Stimulated activated CD4-positive, alpha-beta T cell treated with anti-CD3 and anti-CD28 coated beads, TNF-alpha, amount 100 ng/mL, for 24 hours (primary cell): ENCODE measurements around the gene SORCS2.

Experiments
- DNase-seq, 3 experiments: peaks; one replicate each; pipeline ENCODE4 v3.0.0-alpha.2; 2020; ENCODE audit warnings: low read depth in 3 of 3

Gene SORCS2

DNA sequence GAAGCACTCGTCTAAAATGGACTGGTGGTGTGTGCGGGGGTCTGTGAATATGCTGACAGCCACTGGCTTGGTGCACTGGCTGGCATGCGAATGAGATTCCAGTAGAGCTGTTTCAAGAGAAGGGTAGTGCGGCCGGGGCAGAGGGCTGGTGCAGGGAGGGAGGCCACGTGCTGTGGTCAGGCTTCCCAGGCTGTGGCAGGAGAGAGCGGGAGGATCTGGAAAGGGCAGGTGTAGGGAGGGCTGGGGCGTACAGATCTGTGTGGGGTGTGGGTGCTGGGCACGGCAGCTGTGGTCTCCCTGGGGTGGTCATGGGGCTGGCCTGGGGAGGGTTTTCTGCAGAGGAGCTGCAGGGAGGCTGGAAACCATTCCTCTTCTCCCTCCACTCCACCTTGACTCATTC is 30.2 kb downstream of the SORCS2 start:
- no peak for DNase-seq

DNA sequence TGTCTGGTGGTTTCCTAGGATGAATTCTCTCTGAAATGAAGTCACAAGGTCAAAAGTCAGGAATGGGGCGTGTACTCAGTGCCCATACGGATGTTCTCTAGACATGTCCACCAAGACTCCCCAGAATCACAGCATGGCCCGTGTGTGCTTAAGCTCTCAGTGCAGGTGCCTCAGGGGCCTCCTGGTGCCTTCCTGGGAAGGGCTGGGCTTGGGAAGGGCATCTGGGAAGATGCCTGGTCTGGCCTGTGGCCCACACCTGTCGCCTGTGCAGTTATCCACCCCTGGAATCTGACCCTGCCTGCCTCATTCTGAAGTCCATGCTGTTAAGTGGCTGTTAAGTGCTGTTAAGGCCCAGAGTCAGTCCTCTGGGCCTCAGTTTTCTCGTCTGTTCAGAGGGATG is 31.2 kb downstream of the SORCS2 start:
- DNase-seq, result no peak

DNA sequence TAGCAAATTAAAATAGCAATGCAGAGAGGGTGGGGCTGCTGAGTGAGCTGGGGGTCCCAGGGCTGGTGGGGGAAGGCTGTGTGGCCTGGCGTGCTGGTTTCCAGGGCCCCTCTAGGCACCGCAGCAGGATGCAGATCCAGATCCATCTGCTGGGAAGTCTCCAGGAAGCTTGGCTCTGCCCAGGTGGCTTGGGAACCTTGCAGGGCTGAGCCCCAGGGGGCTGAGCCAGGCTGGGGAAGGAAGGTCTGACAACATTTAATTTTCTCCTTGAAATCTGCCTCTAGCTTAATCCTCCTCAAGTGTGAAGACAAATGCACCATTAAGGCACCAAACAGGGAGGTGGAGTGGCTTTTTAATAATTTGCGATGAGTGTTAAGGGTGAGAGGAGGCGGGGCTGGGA is 31.7 kb downstream of the SORCS2 start:
- DNase-seq, result no peak

DNA sequence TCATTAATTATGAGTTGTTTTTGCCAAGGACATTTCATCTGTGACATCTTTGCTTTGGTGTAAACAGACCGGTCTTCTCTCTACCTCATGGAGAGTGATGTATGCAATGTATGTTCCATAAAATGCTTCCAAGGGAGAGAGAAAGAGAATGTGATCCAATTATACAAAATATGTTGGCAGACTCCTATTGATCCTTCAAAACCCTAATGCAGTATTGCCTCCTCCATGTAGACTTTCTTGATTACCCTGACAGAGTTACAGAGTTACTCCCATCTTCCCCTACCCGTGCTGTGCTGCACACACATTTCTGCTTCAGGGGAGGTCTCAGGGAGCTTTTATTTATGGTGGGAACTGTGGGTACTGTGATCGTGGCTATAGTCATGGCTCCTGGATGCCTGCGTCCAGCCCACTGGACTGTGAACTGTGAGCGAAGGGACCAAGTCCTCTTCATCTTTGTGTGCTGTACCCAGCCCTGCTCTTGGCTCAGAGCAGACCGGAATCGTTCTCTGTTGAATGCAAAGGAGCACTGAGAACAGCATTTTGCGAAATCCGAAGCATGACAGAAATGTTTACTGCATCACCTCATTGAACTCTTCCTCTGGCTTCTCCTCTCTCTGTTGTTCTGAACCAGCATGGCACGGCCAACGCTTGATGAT is 32.7 kb downstream of the SORCS2 start:
- DNase-seq, result no peak

DNA sequence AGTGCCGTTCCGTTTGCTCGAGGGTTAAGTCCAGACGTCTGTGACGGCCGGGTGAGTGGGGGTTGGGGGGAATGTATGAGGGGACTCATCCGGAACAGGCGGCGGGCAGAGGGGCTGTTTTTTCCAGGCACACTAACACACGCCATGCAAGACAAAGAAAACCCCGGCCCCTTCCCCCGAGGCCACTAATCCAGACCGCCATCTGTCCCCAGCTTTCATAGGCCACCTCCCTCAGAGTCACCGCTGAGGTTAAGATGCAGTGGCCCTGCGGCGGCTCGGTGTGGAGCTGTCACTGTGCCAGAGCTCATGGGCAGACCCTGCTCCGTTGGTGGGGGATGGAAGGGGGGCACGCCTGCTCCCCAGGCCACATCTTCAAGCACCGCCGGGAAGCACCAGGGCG is 34.1 kb downstream of the SORCS2 start:
- DNase-seq, result no peak

DNA sequence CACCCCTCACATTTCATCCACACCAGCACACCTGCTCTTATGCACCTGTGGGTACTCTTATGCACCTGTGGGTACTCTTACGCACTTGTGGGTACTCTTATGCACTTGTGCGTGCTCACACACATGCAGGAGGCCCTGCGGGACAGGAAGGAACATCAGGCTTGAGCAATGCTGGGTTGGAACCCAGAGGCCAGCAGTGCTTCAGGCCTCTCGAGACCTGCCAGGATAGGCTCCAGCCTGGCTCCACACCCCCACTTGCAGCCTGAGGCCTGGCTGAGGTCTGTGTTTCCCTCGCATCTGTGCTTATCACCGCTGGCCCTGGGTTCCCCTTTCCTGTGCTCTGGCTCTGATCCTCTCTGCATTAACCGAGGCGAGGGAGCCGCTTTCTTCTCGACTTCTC is 34.7 kb downstream of the SORCS2 start:
- no peak for DNase-seq

DNA sequence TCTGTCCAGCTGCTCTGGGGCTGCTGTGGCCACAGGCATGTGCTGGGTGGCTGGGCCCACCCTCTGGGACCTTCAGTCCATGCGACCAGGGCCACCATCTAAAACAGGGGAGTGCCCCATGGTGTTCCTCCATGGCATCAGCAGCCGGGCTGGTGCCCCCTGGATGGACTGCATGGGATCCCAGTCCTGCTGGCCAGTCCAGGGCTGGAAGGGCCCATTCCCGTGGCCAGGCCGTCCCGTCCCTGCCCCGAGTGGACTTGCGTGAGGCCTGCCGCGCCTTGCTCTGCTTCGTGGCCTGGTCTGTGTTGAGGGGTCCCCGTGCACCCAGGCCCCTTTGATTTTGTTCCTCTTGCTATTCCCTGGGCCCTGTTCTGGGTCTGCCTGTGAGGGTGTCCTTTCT is 36.4 kb downstream of the SORCS2 start:
- DNase-seq, result no peak

DNA sequence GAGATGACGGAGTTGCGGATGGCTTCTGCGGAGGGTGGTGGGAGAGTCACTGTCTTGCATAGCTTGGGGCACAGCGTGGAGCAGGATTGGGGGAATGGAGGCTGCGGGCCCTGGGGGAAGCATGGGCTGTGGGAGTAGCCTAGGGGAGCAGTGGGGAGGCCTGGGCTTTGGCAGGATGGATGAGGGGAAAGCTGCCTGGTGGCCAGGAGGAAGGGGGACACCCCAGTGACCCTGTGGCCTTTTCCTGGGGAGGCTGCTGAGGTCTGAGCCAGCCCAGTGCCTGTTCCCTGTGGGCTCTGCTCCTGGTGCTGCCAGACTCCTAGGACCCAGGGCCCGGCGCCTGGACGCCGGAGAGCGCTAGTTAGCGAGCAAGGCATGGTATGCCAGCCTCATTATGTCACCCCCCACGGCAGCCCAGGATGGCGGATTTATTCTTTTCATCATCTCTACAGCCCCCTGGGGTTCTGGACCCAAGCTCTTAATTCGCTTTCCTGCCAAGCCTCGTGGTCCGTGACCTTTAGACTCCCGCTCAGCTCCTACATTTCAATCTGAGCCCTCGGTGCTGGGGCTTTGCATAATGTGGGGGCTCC is 39.8 kb downstream of the SORCS2 start:
- DNase-seq, result no peak

DNA sequence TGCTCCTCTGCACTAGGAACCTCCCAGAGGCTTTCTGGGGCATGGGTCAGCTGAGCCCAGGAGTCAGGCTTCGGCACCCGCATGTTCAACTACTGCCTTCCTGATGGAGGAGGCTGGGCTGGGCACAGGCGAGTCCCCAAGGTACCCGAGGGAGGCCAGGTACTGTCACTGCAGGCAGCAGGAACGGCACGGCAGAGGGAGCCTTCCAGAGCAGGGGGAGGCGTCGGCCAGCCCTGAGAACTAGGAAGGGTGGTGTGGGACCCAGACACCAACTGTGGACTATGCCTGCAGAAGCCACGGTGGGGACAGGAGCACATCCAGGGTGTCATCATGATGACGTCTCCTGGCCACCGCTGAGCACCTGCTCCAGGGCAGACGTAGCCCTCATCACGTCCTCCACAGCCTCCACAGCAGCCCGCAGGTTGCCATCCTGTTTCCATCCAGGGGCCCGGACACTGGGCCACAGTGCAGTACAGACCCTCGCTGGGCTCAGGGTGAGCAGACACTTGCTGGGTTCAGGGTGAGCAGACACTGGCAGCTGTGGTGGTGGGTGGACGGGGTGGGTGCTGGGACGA is 40.8 kb downstream of the SORCS2 start:
- no peak for DNase-seq

DNA sequence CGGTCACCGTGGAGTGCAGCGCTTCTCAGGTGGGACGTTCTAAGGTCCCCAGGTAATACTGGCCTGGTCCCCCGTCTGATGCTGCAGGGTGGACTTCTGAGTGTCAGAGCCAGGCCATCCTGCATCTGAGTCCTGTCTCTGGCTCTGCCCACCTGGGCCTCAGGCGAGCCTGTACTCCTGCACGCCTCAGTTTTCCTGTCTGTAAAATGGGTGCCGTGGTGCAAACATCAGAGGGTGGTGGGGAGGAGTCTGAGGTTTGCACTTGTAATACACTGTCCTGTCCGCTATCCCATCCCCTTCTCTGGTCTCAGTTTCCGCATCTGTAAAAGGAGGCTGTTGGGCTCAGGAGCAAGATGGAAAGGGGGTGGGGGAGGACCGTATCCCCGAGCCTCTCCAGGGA is 41.3 kb downstream of the SORCS2 start:
- no peak for DNase-seq

DNA sequence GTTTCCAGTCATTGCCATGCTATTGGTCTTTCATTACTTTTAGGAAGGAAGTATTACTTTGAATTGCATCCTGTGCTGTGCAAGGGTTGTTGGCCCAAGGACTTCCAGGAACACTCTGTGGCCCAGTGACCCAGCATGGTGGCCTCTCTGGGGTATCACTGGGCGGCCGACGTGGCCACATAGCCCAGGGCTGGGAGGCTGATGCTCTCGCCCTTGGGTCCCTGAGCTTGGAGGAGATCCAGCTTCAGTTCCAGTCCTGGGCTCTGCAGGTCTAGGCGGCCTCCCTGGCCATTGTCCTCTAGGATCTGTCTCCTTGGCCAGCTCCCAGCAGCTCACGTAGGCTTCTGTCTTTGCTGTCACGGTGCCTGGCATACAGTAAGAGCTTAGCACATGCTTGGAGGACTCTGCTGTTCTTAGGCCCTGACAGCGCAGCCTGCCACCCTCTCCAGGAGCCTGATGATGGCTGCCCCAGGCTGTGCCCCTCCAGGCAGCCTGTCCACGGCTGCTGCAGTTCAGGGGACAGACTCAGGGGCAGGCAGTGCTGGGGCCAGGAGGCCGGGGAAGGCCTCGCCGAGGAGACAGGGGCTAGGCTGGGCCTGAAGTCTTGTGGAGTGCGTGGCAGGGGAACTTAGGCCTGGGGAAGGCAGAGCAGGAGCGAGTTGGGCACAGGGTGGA is 42.2 kb downstream of the SORCS2 start:
- DNase-seq, result no peak

DNA sequence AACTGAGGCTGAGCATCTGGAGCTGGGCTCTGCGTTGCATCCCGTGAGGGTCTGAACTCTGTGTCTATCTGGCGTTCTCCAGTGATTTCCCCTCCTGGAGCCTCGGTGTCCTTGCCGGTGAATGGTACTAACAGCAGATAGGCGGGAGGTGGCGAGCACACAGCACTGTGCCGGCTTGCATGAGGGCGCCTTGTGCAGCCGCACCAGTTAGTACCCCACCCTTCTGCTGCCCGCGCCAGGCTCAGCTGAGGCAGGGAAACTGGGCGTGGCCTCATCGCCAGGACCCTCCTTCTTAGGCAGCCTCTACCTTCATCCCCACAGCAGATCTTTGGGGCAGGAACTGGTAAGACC is 42.7 kb downstream of the SORCS2 start:
- DNase-seq, result no peak

DNA sequence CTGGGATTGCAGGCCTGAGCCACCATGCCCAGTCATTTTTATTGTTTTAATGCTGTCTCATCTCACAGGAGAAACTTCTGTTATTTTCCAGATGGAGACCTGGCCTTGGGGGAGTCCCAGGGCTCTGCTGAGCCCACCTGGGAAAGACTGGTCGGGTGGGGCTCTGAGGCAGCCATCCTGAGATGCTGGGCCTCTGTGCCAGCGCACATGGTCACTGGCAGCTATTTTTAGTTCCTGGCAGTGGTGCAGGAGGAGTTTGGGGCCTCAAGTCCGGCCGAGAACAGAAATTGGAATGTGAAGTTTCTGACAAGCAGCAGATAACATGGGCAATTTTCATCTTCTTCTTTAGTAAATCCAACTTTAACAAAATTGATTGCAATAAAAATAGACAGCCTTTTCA is 44.5 kb downstream of the SORCS2 start:
- DNase-seq, result no peak

DNA sequence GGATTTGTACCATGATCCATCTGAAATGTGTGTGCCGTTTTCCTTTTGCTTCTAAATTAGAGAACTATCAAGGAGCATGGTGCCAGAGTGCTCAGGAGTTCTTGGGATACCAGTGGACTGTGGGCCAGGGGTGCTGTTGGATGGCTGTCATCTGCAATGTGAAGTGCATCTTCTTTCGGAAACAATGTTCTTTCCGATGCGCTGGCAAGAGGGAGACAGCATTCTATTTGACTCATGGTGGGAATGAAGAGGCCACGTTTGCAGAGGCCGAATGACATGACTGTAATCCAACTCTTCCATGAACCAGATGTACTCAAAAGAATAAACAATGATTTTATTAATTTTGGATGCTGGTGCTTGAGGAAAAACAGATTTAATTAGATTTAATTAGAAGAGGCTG is 45.5 kb downstream of the SORCS2 start:
- DNase-seq, result no peak

DNA sequence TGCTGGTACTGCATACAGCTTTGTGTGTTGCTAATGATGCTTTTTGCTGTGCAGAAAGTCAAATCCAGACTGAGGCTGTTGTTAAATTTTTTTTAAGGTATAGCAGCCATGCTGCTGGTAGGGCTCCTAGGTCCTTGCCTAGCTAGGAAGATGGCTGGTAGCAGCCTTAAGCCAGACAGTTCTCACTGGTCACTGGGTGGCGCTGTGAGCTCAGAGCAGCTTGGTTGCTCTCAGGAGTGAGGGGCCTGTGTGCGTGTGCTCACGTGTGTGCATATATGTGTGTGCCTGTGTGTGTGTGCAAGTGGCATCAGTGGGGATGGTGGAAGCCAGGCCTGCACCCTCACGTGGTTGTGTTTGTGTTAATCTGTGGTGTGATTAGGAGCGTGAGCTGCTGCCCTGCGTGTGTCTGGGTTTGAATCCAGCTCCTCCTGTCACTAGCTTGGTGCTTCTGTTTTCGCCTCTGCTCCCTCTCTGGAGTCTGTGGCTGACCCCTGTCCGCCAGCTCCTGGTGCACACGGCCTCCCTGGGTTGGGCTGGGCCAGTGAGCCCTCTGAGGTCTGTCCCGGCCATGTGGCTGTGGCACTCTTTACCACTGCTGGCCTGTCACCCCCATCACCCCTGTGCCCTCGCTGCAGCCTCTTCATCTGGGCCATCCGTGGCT is 46.1 kb downstream of the SORCS2 start:
- no peak for DNase-seq

DNA sequence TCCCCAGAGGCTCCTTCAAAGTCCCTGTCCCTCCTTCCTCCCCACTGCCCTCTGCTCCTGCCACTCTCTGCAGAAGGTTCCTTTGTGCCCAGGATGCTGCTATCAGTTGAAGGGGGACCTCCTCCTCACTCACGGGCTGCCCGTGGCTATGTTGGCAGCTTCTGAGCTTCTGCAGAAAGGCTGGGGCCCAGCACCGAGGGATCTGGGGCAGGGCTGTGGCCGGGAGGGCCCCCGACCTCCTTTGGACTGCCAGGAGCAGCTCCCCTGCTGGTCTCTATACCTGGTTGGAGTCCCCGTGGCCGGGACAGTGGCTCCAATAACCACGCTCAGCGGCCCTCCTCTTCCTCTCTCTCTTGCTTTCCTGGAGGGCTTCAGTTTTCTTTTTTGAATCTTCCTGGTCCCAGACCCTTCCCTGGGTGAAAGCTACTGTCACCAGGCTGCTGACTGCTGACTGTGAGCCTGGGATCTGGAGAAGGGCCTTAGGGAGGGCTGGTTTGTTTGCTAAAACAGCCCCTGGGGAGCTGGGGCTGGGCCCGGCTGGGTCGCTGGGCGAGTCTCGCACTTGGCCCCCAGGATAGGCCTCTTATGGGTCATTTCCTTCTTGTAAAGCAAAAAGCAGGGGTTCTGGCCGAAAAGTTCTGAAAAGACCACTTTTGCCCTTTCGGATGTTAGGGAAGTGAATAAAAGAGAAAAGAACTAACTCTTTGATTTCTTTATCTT is 46.9 kb downstream of the SORCS2 start:
- no peak for DNase-seq

DNA sequence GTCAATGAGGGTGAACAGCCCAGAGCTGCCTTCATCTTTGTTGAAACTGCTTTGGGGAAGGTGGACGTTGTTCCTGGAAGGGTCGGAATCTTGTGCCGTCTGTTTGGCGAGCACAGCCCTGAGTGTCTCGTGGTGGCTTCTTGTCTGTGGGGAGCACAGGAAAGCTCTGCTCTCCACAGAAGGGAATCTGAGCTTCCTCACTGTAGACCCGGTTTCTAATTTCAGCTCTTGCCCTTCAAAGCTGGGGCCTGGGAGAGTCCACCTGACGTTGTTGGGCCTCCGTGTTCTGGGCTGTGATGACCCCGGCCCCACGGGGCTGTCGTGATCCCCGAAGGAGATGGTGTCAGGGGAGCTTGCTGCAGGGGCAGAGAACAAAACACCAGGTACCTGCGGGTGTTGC is 47.5 kb downstream of the SORCS2 start:
- DNase-seq, result no peak

DNA sequence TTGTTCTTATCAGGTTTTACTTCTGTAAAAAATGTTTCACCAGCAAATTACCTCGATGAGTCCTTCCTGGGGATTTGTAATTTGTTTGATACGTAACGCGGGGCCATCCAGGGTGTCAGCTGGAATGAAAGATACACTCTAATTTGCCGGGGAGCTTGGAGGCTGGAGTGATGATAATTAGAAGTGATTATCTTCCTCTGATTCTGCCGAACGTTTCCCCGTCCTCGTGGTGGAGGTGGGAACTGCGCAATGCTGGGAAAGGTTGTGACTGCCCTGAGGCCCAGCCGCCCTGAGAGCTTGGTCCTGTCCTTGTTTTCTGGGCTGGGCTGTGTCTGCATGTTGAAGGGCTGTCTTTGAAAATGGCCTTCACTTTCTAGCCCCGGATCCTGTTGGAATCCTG is 48.0 kb downstream of the SORCS2 start:
- DNase-seq, result no peak

DNA sequence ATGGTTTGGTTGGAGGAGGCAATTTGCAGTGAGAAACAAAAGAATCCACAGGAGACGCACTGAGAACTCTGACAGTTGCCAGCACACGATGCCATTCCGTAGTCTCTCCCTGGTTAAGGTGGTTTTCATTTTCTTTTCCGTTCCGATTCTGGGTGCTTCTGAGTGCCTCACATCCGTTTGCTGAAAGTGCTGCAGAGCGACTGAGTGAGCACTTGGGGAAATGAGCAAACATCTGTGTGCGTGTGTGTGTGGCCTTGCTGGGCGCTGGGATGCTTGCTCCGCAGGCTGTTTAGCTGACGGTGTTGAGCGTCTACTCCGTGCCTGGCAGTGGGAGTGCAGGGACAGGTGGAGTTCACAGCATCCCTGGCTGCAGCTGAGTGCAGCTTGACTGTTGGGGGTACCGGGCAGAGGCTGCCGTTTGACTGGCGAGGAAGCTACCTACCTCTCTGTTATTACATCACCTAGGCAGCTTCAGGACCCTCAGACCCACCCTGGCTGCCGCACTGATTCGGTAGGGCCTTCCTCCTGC is 49.3 kb downstream of the SORCS2 start:
- DNase-seq, result no peak

DNA sequence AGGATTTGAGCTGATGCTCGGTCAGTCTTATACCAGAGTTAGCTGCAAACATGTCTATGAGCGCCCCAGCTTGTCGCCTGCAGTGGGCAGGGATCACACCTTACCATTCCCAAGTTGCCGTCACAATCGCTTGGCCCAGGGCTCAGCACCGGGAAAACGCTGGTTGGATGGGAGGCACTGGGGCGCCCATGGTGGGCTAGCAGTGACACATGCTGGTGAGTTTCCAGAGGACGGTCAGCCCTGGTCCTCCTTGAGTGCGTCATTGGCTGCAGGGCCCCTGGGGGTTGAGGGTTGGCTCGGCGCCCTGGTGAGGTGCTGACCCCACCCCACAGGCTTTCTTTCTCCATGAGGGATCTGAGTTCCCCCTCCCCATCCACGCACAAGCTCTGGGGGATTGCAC is 50.4 kb downstream of the SORCS2 start:
- no peak for DNase-seq

DNA sequence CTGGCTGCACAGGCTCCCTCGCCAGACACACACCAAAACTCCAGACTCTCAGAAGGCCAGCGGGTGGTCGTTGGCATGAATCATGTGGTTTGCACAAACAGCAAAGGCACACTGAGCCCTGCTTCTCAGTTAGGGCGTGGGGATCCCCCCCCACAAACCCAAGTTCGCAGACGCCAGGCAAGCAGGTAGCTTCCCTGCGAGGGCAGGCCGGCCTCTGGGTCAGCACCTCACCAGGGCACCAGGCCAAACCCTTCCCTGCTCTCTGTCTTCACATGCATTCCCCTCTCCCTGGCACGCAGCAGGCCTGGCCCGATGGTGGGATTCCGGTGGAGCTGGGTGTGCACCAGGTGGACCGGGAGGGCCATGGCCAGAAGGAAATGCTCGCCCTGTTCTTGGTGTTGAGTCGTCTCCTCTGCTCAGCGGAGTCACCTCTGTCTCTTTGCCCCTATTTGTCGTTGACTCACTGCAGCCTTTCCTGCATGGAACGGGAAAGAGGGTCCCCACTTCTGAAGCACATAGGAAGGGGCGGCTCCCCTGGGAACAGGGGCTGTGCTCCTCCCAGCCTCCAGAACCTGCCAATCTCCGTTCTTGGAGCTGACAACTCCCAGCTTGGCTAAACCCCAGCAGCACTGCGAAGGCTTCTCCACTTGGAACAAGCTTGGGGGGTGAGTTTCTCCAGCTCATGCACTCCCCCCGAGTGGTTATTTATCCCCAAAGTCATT is 51.4 kb downstream of the SORCS2 start:
- no peak for DNase-seq
